Fibroblast of lung (primary cell): ENCODE results near the gene TMEM176B. TPM values are rescaled to one million over a fixed set of nuclear protein-coding genes. Genes with fewer than 3 reads are reported as not detected.

ENCODE experiments used
- DNase-seq, 2 donors: peaks; one replicate each; pipeline versions ENCODE4 v3.0.0 to v3.0.0-alpha.2; 2010; ENCODE audit warnings: low read depth in 2 of 2
- H2AFZ ChIP-seq: 2 replicates; pipeline ENCODE4 v1.5.1; 2012; ENCODE audit warnings: low read length, control low read depth, inconsistent platforms
- H3K27ac ChIP-seq: 2 replicates; pipeline ENCODE4 v1.5.1; 2011; ENCODE audit warnings: low read length, control low read depth; ENCODE audit not compliant: insufficient read depth
- H3K27me3 ChIP-seq: 2 replicates; pipeline ENCODE4 v1.5.1; 2011; ENCODE audit warnings: mild to moderate bottlenecking, low read length; ENCODE audit not compliant: control insufficient read depth, insufficient read depth
- H3K36me3 ChIP-seq: 2 replicates; pipeline ENCODE4 v1.5.1; 2011; ENCODE audit warnings: low read length; ENCODE audit not compliant: control insufficient read depth, insufficient read depth
- H3K4me1 ChIP-seq: 2 replicates; pipeline ENCODE4 v1.5.1; 2011; ENCODE audit warnings: low read length; ENCODE audit not compliant: control insufficient read depth, insufficient read depth; ENCODE audit errors: extremely low read depth
- H3K4me2 ChIP-seq: 2 replicates; pipeline ENCODE4 v1.5.1; 2011; ENCODE audit warnings: low read length, control low read depth; ENCODE audit not compliant: insufficient read depth; ENCODE audit errors: extremely low read depth
- H3K4me3 ChIP-seq, 4 experiments: fragments of 200-600 bp in 1 of 4; sonication (generic) in 1 of 4; replicated peaks in 1 of 4; 2 replicates each; pipeline ENCODE4 v1.5.1; 2011 to 2016; ENCODE audit warnings: low read length in 4 of 4, low read depth in 3 of 4, mild to moderate bottlenecking in 3 of 4, control low read depth in 2 of 4, inconsistent platforms in 1 of 4, mixed read lengths in 1 of 4; ENCODE audit not compliant: insufficient read depth in 1 of 4; ENCODE audit errors: control extremely low read depth in 1 of 4
- H3K79me2 ChIP-seq: 2 replicates; pipeline ENCODE4 v1.5.1; 2012; ENCODE audit warnings: mild to moderate bottlenecking, low read length, inconsistent platforms; ENCODE audit not compliant: control insufficient read depth, insufficient read depth
- H3K9ac ChIP-seq: 2 replicates; pipeline ENCODE4 v1.5.1; 2011; ENCODE audit warnings: mild to moderate bottlenecking, low read length, control low read depth; ENCODE audit not compliant: insufficient read depth
- H3K9me3 ChIP-seq: 2 replicates; pipeline ENCODE4 v1.5.1; 2012; ENCODE audit warnings: low read depth, low read length; ENCODE audit not compliant: control insufficient read depth, insufficient read depth
- H4K20me1 ChIP-seq: 2 replicates; pipeline ENCODE4 v1.5.1; 2011; ENCODE audit warnings: low read length; ENCODE audit not compliant: control insufficient read depth, insufficient read depth; ENCODE audit errors: extremely low read depth
- EZH2 ChIP-seq: IDR thresholded peaks from 2 replicates; pipeline ENCODE4 v1.5.1; 2012; ENCODE audit warnings: low read length, control low read depth, mild to moderate bottlenecking; ENCODE audit errors: missing control alignments
- polyA plus RNA-seq, 2 donors: library from polyadenylated mRNA; depleted of rRNA in 1 of 2; stranded (reverse) in 1 of 2; unstranded in 1 of 2; fragments of >200 nt; gene quantifications; 2 replicates each; pipeline ENCODE4 v1.2.1, GENCODE V29; 2011 to 2012; ENCODE audit warnings: missing spikeins in 1 of 2
- total RNA-seq: library from RNA; depleted of rRNA; stranded (reverse); fragments of >200 nt; gene quantifications from 2 replicates; pipeline ENCODE4 v1.2.1, GENCODE V29; 2014
- TF ChIP-seq, protein P1 (sequence below), 2 donors: IDR thresholded peaks in 1 of 2; conservative IDR thresholded peaks in 1 of 2; 1 replicate in 1 of 2; 2 replicates in 1 of 2; pipeline ENCODE4 v1.5.1; 2011 to 2012; ENCODE audit warnings: low read length in 2 of 2, control low read depth in 1 of 2, inconsistent platforms in 1 of 2, low read depth in 1 of 2, mild to moderate bottlenecking in 1 of 2

Gene TMEM176B
- total and polyA plus RNA-seq, 2 donors (not counting 1 experiment from before 2014, with no cell fraction given): 0.78 to 26.8 TPM

DNA sequence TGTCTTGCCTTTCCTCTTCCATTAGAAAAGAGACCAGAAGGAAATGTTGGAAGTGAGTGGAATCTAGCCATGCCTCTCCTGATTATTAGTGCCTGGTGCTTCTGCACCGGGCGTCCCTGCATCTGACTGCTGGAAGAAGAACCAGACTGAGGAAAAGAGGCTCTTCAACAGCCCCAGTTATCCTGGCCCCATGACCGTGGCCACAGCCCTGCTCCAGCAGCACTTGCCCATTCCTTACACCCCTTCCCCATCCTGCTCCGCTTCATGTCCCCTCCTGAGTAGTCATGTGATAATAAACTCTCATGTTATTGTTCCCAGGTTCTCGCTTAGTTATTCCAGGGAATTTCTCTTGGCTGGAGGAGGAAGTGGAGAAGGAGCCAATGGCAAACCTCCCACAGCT is 4.6 kb upstream of the TMEM176B start:
- Histone ChIP-seq H4K20me1 (no peaks in the 10 kb centered on the region), H3K4me2 (no peak overlapping the region), H2AFZ (no peak overlapping the region), H3K27ac (no peak overlapping the region), H3K79me2 (no peaks in the 10 kb centered on the region), H3K9me3 (no peaks in the 10 kb centered on the region), H3K27me3 (peaks cover 10% of the 10 kb centered on the region), H3K36me3 (no peaks in the 10 kb centered on the region), H3K9ac (no peak overlapping the region), H3K4me3 (no peak overlapping the region), H3K4me1 (no peaks in the 10 kb centered on the region)
- no peak for DNase-seq
- TF ChIP-seq EZH2: no peak
- TF ChIP-seq, protein P1, sequence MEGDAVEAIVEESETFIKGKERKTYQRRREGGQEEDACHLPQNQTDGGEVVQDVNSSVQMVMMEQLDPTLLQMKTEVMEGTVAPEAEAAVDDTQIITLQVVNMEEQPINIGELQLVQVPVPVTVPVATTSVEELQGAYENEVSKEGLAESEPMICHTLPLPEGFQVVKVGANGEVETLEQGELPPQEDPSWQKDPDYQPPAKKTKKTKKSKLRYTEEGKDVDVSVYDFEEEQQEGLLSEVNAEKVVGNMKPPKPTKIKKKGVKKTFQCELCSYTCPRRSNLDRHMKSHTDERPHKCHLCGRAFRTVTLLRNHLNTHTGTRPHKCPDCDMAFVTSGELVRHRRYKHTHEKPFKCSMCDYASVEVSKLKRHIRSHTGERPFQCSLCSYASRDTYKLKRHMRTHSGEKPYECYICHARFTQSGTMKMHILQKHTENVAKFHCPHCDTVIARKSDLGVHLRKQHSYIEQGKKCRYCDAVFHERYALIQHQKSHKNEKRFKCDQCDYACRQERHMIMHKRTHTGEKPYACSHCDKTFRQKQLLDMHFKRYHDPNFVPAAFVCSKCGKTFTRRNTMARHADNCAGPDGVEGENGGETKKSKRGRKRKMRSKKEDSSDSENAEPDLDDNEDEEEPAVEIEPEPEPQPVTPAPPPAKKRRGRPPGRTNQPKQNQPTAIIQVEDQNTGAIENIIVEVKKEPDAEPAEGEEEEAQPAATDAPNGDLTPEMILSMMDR (conservative IDR thresholded peaks at IDR 0.05 in 1 of 2, IDR thresholded peaks at IDR 0.05 in 1 of 2; ENCODE audit: low read depth in 1 of 2, low read length in 2 of 2): no peak

DNA sequence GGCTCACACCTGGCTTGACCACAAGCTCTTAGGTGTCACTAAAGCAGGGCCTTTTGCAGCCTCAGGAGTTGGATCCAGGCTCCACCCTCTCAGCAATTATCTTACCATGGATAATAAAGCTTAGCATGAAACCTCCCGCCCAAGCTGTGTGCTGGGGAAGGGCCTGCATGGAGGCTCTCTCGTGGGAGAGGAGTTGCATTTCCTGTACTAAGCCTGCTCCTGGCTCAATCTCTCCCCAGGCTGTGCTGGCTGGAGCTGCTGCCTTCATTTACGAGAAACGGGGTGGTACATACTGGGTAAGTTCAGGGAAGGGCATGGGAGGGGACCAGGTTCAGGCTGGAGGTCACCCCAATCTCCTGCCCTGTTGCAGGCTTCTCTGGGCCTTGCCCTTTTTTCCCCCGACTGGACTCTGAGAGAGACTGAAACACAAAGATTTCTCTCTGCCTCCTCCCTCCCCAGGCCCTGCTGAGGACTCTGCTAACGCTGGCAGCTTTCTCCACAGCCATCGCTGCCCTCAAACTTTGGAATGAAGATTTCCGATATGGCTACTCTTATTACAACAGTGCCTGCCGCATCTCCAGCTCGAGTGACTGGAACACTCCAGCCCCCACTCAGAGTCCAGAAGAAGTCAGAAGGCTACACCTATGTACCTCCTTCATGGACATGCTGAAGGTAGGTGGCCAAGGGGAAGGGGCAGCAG is 3.1 kb upstream of the TMEM176B start:
- Histone ChIP-seq H3K36me3 (no peaks in the 10 kb centered on the region), H3K4me2 (no peak overlapping the region), H3K9ac (no peak overlapping the region), H3K27ac (no peak overlapping the region), H2AFZ (no peak overlapping the region), H3K4me1 (no peaks in the 10 kb centered on the region), H3K4me3 (no peak overlapping the region), H3K27me3 (peaks cover 15% of the 10 kb centered on the region), H3K9me3 (no peaks in the 10 kb centered on the region), H4K20me1 (no peaks in the 10 kb centered on the region), H3K79me2 (no peaks in the 10 kb centered on the region)
- TF ChIP-seq, protein P1 (conservative IDR thresholded peaks at IDR 0.05 in 1 of 2, IDR thresholded peaks at IDR 0.05 in 1 of 2; ENCODE audit: low read depth in 1 of 2, low read length in 2 of 2): no peak
- TF ChIP-seq EZH2: no peak
- DNase-seq: no peak

DNA sequence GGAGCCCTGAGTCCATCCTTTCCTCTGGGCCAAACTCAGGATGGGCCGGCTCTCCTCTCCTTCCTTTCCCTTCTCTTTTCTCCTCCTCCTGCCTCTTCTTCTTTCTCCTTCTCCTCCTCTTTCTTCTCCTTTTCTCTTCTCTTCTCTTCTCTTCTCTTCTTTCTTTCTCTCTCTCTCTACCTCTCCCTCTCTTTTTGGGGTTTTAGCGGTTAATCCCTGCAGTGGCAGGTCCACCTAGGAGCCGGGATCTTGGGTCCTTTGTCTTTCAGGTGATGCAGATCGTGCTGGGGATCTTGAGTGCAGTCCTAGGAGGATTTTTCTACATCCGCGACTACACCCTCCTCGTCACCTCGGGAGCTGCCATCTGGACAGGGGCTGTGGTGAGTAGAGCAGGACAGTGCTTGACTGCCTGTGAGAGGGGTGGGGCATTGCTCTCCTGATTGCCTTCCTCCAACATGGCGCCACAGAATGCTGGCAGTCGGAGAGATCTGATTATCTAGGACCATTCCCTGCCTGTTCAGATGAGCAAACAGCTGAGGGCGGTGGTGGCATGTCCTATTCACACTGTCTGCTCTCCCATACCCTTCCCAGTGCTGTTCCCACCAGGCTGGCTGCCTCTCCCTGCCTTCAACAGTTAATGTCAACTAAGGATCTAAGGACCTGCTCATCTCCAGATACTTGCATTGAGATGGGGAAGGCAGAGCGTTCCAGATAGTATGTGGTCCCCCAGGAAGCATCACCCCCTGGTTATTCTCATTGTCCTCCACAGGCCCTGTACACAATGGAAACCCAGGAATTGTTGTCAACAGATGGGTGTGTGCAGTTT is 2.0 kb upstream of the TMEM176B start:
- DNase-seq: no peak
- Histone ChIP-seq H3K4me2 (no peak overlapping the region), H3K27me3 (peaks cover 15% of the 10 kb centered on the region), H3K9me3 (no peaks in the 10 kb centered on the region), H3K79me2 (no peaks in the 10 kb centered on the region), H3K4me3 (no peak overlapping the region), H3K9ac (no peak overlapping the region), H3K36me3 (no peaks in the 10 kb centered on the region), H3K4me1 (no peaks in the 10 kb centered on the region), H2AFZ (no peak overlapping the region), H4K20me1 (no peaks in the 10 kb centered on the region), H3K27ac (no peak overlapping the region)
- no peak for TF ChIP-seq EZH2
